Pancreas (tissue), 10 donors: ENCODE measurements around the gene TSPAN9. TPM values are rescaled to one million over a fixed set of nuclear protein-coding genes. Genes with fewer than 3 reads are reported as not detected.

Experiments used
- ATAC-seq, 4 donors: fragments of 200-7000 bp; cut with Tn5 transposase; one replicate each; pipeline versions ENCODE4 v1.8.0 to v1.9.1; 2020; ENCODE audit warnings: mild to moderate bottlenecking in 4 of 4, moderate library complexity in 4 of 4
- DNase-seq, 6 donors: peaks; one replicate each; pipeline ENCODE4 v3.0.0-alpha.2; 2020
- FAIRE-seq: peaks from 2 replicates; lab custom pipeline; 2012; peaks lifted over from hg19 to GRCh38; lab: Jason Lieb, UNC
- H3K27ac ChIP-seq, 4 donors: fragments of 200-600 bp; sonication (generic); 1 replicate in 3 of 4; 2 replicates in 1 of 4; pipeline versions ENCODE4 v1.5.0 to v1.8.0; 2020
- H3K27me3 ChIP-seq, 4 donors: fragments of 200-600 bp; one replicate each; pipeline ENCODE4 v1.8.0; 2021
- H3K36me3 ChIP-seq, 3 donors: fragments of 200-600 bp; sonication (generic) in 1 of 3; one replicate each; pipeline versions ENCODE4 v1.5.0 to v1.8.0; 2020 to 2021
- H3K4me1 ChIP-seq, 3 donors: fragments of 200-600 bp; one replicate each; pipeline ENCODE4 v1.8.0; 2021
- H3K4me3 ChIP-seq, 4 donors: fragments of 200-600 bp; sonication (generic) in 2 of 4; one replicate each; pipeline versions ENCODE4 v1.5.0 to v1.8.0; 2020 to 2021
- H3K9me3 ChIP-seq, 4 donors: fragments of 200-600 bp; one replicate each; pipeline ENCODE4 v1.8.0; 2021
- WGBS, 2 donors: extraction: QIAGEN DNeasy Blood & Tissue Kit; methylation state at CpG; one replicate each; pipeline ENCODE4 v1.1.7; 2013; 5-methylcytosine and 5-hydroxymethylcytosine counted together
- intact Hi-C, 3 donors: fragments of 100-400 bp; cut with DNase I; formaldehyde crosslinking; loops; one replicate each; pipeline versions ENCODE4 v1.11.1 to v1.14.2; 2022
- polyA plus RNA-seq, 2 donors: library from polyadenylated mRNA; stranded (reverse); fragments of 200-250 nt; gene quantifications; one replicate each; pipeline ENCODE4 v1.2.3, GENCODE V29; 2013
- total RNA-seq, 6 donors: library from RNA; stranded (reverse); fragmentation: NEBNext Ultra II Directional in 4 of 6; extraction: Animal tissue kit (Norgen Biotek cat#: 25700) in 4 of 6; gene quantifications; one replicate each; pipeline versions ENCODE4 v1.2.1 to v1.2.4, GENCODE V29; 2021 to 2023
- TF ChIP-seq, protein P1 (sequence below), 4 donors: fragments of 200-600 bp; sonication (generic) in 3 of 4; IDR thresholded peaks; one replicate each; pipeline versions ENCODE4 v1.5.0 to v1.8.0; 2021; ENCODE audit warnings: antibody characterized with exemption in 4 of 4
- donor health status: healthy with polysubstance abuse.
- donor health status: DM: no; HTN: no; CAD: no; lungs with moderate emphysema.
- donor health status: DM: no; HTN: no; CAD: no.
- donor health status: control.
- donor health status: control.
- donor health status: Bipolar disorder and iron deficiency.
- donor health status: DM: yes; HTN: yes; CAD: no.
- donor health status: DM: no; HTN: no; CAD: no.
- donor health status: DM: no; HTN: no; CAD: no.
- donor health status: DM: yes; HTN: yes; CAD: no.

The TSPAN9 gene
- total and polyA plus RNA-seq, 8 donors = 7.8 to 19.5 (median 13.0) TPM

DNA sequence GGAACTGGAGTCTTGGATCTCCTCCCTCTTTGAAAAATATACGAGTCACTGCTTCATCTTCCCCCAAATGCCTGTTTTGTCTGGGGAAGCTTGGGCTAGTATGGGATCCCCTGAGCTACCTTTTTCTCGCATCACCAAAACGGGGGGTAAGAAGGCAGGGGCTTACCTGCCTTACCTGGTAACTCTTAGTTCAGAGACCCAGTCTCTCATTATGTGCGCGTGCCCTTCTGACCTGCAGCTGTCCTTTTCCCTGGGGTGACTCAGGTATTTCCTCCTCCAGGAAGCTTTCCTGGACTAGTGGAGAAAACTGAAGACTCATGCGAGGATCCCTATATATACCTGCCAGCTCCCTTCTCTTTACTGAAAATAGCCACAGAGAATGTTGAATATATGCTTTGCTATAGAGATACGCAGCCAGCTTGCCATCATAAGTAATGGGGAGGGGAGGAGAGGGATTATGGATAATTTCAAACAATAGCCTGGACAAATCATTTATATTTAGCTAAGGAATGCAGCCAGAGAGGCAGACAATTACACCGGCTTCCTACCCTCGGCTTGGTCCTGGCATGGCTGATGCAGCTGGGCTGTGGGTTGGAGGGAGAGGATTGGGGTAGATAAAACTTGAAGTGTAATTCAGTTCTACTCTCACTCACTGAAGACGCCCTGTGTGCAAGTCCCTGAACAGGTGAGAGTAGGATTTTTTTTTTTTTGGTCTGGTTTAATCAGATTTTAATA is 1.1 kb downstream of the TSPAN9 start:
- H3K9me3 ChIP-seq = no peaks in the 10 kb centered on the region
- no peak for FAIRE-seq
- H3K27ac ChIP-seq = peak overlapping the region in 1 of 4 donors; percentile 62
- intact Hi-C loops = loop anchor here in 2 of 3 donors (10.0 kb wide), 2 partner anchors 127 to 197 kb away; no protein-coding TSS in a partner anchor
- H3K36me3 ChIP-seq = no peaks in the 10 kb centered on the region
- 42% methylated on average over 10 of the region's 10 CpGs for WGBS, 2 donors
- DNase-seq = no peak
- H3K4me3 ChIP-seq = peak overlapping the region in 3 of 4 donors; percentile 63 to 80 (median 72)
- peaks cover 0 to 11% (median 0%) of the 10 kb centered on the region in 3 donors for H3K4me1 ChIP-seq
- no peaks in the 10 kb centered on the region for H3K27me3 ChIP-seq
- ATAC-seq = no peak
- TF ChIP-seq, protein P1, sequence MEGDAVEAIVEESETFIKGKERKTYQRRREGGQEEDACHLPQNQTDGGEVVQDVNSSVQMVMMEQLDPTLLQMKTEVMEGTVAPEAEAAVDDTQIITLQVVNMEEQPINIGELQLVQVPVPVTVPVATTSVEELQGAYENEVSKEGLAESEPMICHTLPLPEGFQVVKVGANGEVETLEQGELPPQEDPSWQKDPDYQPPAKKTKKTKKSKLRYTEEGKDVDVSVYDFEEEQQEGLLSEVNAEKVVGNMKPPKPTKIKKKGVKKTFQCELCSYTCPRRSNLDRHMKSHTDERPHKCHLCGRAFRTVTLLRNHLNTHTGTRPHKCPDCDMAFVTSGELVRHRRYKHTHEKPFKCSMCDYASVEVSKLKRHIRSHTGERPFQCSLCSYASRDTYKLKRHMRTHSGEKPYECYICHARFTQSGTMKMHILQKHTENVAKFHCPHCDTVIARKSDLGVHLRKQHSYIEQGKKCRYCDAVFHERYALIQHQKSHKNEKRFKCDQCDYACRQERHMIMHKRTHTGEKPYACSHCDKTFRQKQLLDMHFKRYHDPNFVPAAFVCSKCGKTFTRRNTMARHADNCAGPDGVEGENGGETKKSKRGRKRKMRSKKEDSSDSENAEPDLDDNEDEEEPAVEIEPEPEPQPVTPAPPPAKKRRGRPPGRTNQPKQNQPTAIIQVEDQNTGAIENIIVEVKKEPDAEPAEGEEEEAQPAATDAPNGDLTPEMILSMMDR (IDR thresholded peaks at IDR 0.05) = no peak

DNA sequence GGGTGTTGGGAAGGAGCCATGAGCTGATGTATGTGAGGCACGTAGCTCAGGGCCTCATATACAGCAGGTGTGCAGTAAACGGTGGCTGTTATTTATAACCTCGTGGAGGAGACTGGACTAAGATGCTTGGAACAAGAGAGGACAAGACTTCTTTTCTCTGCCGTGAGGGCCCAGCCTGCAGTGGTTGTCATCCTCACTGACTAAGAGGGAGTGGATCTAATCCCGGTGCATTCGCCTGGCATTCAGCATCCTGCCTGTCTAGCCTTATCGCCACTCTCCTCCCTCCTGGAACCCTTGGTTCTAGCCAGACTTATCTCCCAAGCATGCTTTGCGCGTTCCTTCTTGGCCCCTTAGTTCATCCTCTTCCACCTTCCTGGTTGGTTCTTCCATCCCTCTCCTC is 3.9 kb downstream of the TSPAN9 start:
- no peaks in the 10 kb centered on the region for H3K36me3 ChIP-seq
- H3K27me3 ChIP-seq = no peaks in the 10 kb centered on the region
- ATAC-seq = no peak
- no peak overlapping the region for H3K27ac ChIP-seq
- FAIRE-seq = no peak
- WGBS, 2 donors = 85 to 91% methylated on average over 9 of the region's 9 CpGs
- intact Hi-C loops = no loop called here
- peaks cover 0 to 11% (median 0%) of the 10 kb centered on the region in 3 donors for H3K4me1 ChIP-seq
- TF ChIP-seq, protein P1 (IDR thresholded peaks at IDR 0.05) = no peak
- H3K9me3 ChIP-seq = no peaks in the 10 kb centered on the region
- no peak for DNase-seq
- H3K4me3 ChIP-seq = no peak overlapping the region

DNA sequence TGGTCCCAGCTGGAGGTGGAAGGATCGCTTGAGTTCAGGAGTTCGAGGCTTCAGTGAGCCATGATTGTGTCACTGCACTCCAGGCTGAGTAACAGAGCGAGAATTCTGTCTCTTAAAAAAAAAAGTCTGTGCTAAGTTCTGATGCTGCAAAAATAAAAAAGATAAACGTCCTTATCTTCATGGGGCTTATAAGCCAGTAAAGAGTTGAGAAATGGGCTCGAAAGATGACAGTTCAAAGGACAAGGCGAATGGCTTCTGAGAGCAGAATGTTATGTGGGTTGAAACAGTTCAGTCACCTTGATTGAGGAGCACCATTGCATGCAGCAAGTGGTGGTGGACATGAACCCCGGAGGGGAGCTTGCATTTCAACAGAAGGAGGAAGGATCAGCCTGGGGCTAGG is 4.7 kb downstream of the TSPAN9 start:
- no peak for FAIRE-seq
- no peak for ATAC-seq
- DNase-seq = no peak
- no peaks in the 10 kb centered on the region for H3K36me3 ChIP-seq
- TF ChIP-seq, protein P1 (IDR thresholded peaks at IDR 0.05) = no peak
- no peak overlapping the region for H3K4me3 ChIP-seq
- no peak overlapping the region for H3K27ac ChIP-seq
- 42 to 49% methylated on average over 7 of the region's 7 CpGs for WGBS, 2 donors
- intact Hi-C loops = no loop called here
- H3K9me3 ChIP-seq = no peaks in the 10 kb centered on the region
- H3K4me1 ChIP-seq = peaks cover 0 to 11% (median 0%) of the 10 kb centered on the region in 3 donors
- H3K27me3 ChIP-seq = no peaks in the 10 kb centered on the region

DNA sequence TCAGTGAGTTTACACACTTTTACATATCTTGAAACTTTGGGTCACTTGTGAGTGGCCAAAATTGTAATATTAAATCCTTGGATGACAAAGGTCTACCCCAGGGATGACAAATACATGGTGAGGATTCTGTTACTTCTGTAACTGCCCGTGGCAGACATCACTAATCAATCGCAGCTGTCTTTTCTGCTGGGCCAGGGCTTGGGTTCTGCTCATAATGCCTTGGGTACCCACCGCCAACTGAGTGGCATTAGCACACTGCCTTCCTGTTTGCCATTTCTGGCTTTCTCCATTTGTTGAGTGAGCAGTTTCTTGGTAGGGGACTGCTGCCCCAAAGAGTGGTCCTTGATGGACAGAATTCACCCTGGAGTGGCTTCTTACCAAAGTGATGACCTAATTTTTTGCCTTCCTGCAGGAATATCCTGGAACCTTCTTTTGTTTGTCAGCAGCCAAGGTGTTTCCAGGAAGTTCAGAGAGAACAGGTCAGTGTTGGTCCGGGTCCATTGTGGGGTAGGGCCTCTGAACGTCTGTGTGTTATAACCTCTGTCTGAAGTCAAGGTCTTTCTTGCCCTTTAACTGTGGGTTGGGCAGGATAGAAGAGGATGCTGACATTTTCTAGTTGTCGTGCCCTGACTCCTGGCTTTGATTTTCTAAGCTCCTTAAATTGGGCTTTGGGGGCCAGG is 6.2 kb downstream of the TSPAN9 start:
- Histone ChIP-seq H3K27me3 (no peaks in the 10 kb centered on the region), H3K4me3 (no peak overlapping the region), H3K4me1 (peaks cover 0 to 4% (median 0%) of the 10 kb centered on the region in 3 donors), H3K9me3 (no peaks in the 10 kb centered on the region), H3K36me3 (no peaks in the 10 kb centered on the region), H3K27ac (no peak overlapping the region)
- FAIRE-seq (no peak), ATAC-seq (no peak), DNase-seq (no peak)
- TF ChIP-seq, protein P1 (IDR thresholded peaks at IDR 0.05) = no peak
- 67 to 74% methylated on average over 6 of the region's 6 CpGs for WGBS, 2 donors
- intact Hi-C loops = no loop called here
